ENCODE data around the gene ZG16B. TPM values are rescaled to one million over a fixed set of nuclear protein-coding genes. Genes with fewer than 3 reads are reported as not detected.

The ZG16B gene
- total and polyA plus RNA-seq, 4 donors: 0.32 to 2.4 (median 0.46) TPM

GRCh38 chr16:2816751-2817339 is 13.3 kb upstream of the ZG16B start, which contains the start of gene PRSS21:
PRSS21 (plus strand) TSS chr16:2817237; CDS start chr16:2817269, 32 bp downstream.
- H3K27ac ChIP-seq (ENCODE audit: low read depth, low read length): no peak within 1 kb of the TSS
- H3K4me1 ChIP-seq (ENCODE audit: control insufficient read depth, insufficient read depth, low read length): no peaks in the 10 kb centered on the region
- H3K9me3 ChIP-seq (ENCODE audit: control insufficient read depth, insufficient read depth, low read length): no peaks in the 10 kb centered on the region
- WGBS (ENCODE audit: insufficient coverage): 59% methylated on average over 28 of the region's 28 CpGs
- no peak for DNase-seq (ENCODE audit: low read depth in 4 of 6, low spot score in 6 of 6)
- no peak within 1 kb of the TSS for H3K4me3 ChIP-seq (ENCODE audit: low read depth, low read length)
- no peaks in the 10 kb centered on the region for H3K36me3 ChIP-seq (ENCODE audit: control insufficient read depth, insufficient read depth, low read length)
- peaks cover 4% of the 10 kb centered on the region for H3K27me3 ChIP-seq (ENCODE audit: control insufficient read depth, insufficient read depth, low read length)

GRCh38 chr16:2817340-2818271 is 12.5 kb upstream of the ZG16B start:
- H3K27ac ChIP-seq (ENCODE audit: low read depth, low read length): no peak overlapping the region
- no peak overlapping the region for H3K4me3 ChIP-seq (ENCODE audit: low read depth, low read length)
- H3K36me3 ChIP-seq (ENCODE audit: control insufficient read depth, insufficient read depth, low read length): no peaks in the 10 kb centered on the region
- no peak for DNase-seq (ENCODE audit: low read depth in 4 of 6, low spot score in 6 of 6)
- H3K4me1 ChIP-seq (ENCODE audit: control insufficient read depth, insufficient read depth, low read length): no peaks in the 10 kb centered on the region
- peaks cover 4% of the 10 kb centered on the region for H3K27me3 ChIP-seq (ENCODE audit: control insufficient read depth, insufficient read depth, low read length)
- no peaks in the 10 kb centered on the region for H3K9me3 ChIP-seq (ENCODE audit: control insufficient read depth, insufficient read depth, low read length)
- WGBS (ENCODE audit: insufficient coverage): 73% methylated on average over 59 of the region's 68 CpGs

- H3K9me3 ChIP-seq (ENCODE audit: control insufficient read depth, insufficient read depth, low read length): no peaks in the 10 kb centered on the region
- 88% methylated on average over 9 of the region's 10 CpGs for WGBS (ENCODE audit: insufficient coverage)
- H3K36me3 ChIP-seq (ENCODE audit: control insufficient read depth, insufficient read depth, low read length): no peaks in the 10 kb centered on the region
- H3K27me3 ChIP-seq (ENCODE audit: control insufficient read depth, insufficient read depth, low read length): peaks cover 4% of the 10 kb centered on the region
- no peak for DNase-seq (ENCODE audit: low read depth in 4 of 6, low spot score in 6 of 6)
- no peak overlapping the region for H3K4me3 ChIP-seq (ENCODE audit: low read depth, low read length)
- H3K27ac ChIP-seq (ENCODE audit: low read depth, low read length): no peak overlapping the region
- no peaks in the 10 kb centered on the region for H3K4me1 ChIP-seq (ENCODE audit: control insufficient read depth, insufficient read depth, low read length)
Measured at GRCh38 chr16:2818272-2818876, 11.7 kb upstream of the ZG16B start.

- H3K4me3 ChIP-seq (ENCODE audit: low read depth, low read length): no peak overlapping the region
- no peaks in the 10 kb centered on the region for H3K4me1 ChIP-seq (ENCODE audit: control insufficient read depth, insufficient read depth, low read length)
- H3K9me3 ChIP-seq (ENCODE audit: control insufficient read depth, insufficient read depth, low read length): no peaks in the 10 kb centered on the region
- no peaks in the 10 kb centered on the region for H3K36me3 ChIP-seq (ENCODE audit: control insufficient read depth, insufficient read depth, low read length)
- 89% methylated on average over 9 of the region's 18 CpGs for WGBS (ENCODE audit: insufficient coverage)
- peaks cover 4% of the 10 kb centered on the region for H3K27me3 ChIP-seq (ENCODE audit: control insufficient read depth, insufficient read depth, low read length)
- DNase-seq (ENCODE audit: low read depth in 4 of 6, low spot score in 6 of 6): no peak
- H3K27ac ChIP-seq (ENCODE audit: low read depth, low read length): no peak overlapping the region
Measured at GRCh38 chr16:2819179-2819938, 10.7 kb upstream of the ZG16B start.

GRCh38 chr16:2819939-2820835 is 9.9 kb upstream of the ZG16B start:
- H3K27me3 ChIP-seq (ENCODE audit: control insufficient read depth, insufficient read depth, low read length): peaks cover 4% of the 10 kb centered on the region
- no peaks in the 10 kb centered on the region for H3K4me1 ChIP-seq (ENCODE audit: control insufficient read depth, insufficient read depth, low read length)
- no peak overlapping the region for H3K4me3 ChIP-seq (ENCODE audit: low read depth, low read length)
- WGBS (ENCODE audit: insufficient coverage): 65% methylated on average over 16 of the region's 17 CpGs
- no peak overlapping the region for H3K27ac ChIP-seq (ENCODE audit: low read depth, low read length)
- no peaks in the 10 kb centered on the region for H3K9me3 ChIP-seq (ENCODE audit: control insufficient read depth, insufficient read depth, low read length)
- no peaks in the 10 kb centered on the region for H3K36me3 ChIP-seq (ENCODE audit: control insufficient read depth, insufficient read depth, low read length)
- no peak for DNase-seq (ENCODE audit: low read depth in 4 of 6, low spot score in 6 of 6)

- no peak for DNase-seq (ENCODE audit: low read depth in 4 of 6, low spot score in 6 of 6)
- Histone ChIP-seq H3K27me3 (ENCODE audit: control insufficient read depth, insufficient read depth, low read length) (peaks cover 4% of the 10 kb centered on the region), H3K4me3 (ENCODE audit: low read depth, low read length) (no peak overlapping the region), H3K4me1 (ENCODE audit: control insufficient read depth, insufficient read depth, low read length) (no peaks in the 10 kb centered on the region), H3K27ac (ENCODE audit: low read depth, low read length) (no peak overlapping the region), H3K36me3 (ENCODE audit: control insufficient read depth, insufficient read depth, low read length) (no peaks in the 10 kb centered on the region), H3K9me3 (ENCODE audit: control insufficient read depth, insufficient read depth, low read length) (no peaks in the 10 kb centered on the region)
- 82% methylated on average over 7 of the region's 14 CpGs for WGBS (ENCODE audit: insufficient coverage)
Measured at GRCh38 chr16:2820836-2821486, 9.1 kb upstream of the ZG16B start.

GRCh38 chr16:2821487-2822157 is 8.5 kb upstream of the ZG16B start:
- no peak for DNase-seq (ENCODE audit: low read depth in 4 of 6, low spot score in 6 of 6)
- no peak overlapping the region for H3K27ac ChIP-seq (ENCODE audit: low read depth, low read length)
- H3K9me3 ChIP-seq (ENCODE audit: control insufficient read depth, insufficient read depth, low read length): no peaks in the 10 kb centered on the region
- no peak overlapping the region for H3K4me3 ChIP-seq (ENCODE audit: low read depth, low read length)
- H3K27me3 ChIP-seq (ENCODE audit: control insufficient read depth, insufficient read depth, low read length): peaks cover 4% of the 10 kb centered on the region
- 77% methylated on average over 6 of the region's 9 CpGs for WGBS (ENCODE audit: insufficient coverage)
- H3K36me3 ChIP-seq (ENCODE audit: control insufficient read depth, insufficient read depth, low read length): no peaks in the 10 kb centered on the region
- peaks cover 1% of the 10 kb centered on the region for H3K4me1 ChIP-seq (ENCODE audit: control insufficient read depth, insufficient read depth, low read length)

- DNase-seq (ENCODE audit: low read depth in 4 of 6, low spot score in 6 of 6): no peak
- H3K4me1 ChIP-seq (ENCODE audit: control insufficient read depth, insufficient read depth, low read length): peaks cover 4% of the 10 kb centered on the region
- H3K27ac ChIP-seq (ENCODE audit: low read depth, low read length): no peak overlapping the region
- no peaks in the 10 kb centered on the region for H3K9me3 ChIP-seq (ENCODE audit: control insufficient read depth, insufficient read depth, low read length)
- 44% methylated on average over 3 of the region's 8 CpGs for WGBS (ENCODE audit: insufficient coverage)
- H3K4me3 ChIP-seq (ENCODE audit: low read depth, low read length): no peak overlapping the region
- peaks cover 4% of the 10 kb centered on the region for H3K27me3 ChIP-seq (ENCODE audit: control insufficient read depth, insufficient read depth, low read length)
- no peaks in the 10 kb centered on the region for H3K36me3 ChIP-seq (ENCODE audit: control insufficient read depth, insufficient read depth, low read length)
Measured at GRCh38 chr16:2822158-2822495, 8.0 kb upstream of the ZG16B start.
